MM.1S (cell line): Measurements from ENCODE around the gene DSCAM.

Experiments used
- DNase-seq: peaks from one replicate; pipeline ENCODE4 v3.0.0-alpha.2; 2015
- H2AFZ ChIP-seq: fragments of 300-600 bp; sonication (generic); 2 replicates; pipeline ENCODE4 v1.6.0; 2016; ENCODE audit warnings: antibody characterized with exemption, low read length
- H3F3A ChIP-seq: fragments of 300-600 bp; sonication (generic); 2 replicates; pipeline ENCODE4 v1.6.1; 2016; ENCODE audit warnings: mild to moderate bottlenecking, antibody characterized with exemption, low read length, moderate library complexity, mixed read lengths; ENCODE audit not compliant: insufficient read depth
- H3K27ac ChIP-seq: fragments of 300-600 bp; sonication (generic); 2 replicates; pipeline ENCODE4 v1.5.1; 2016; ENCODE audit warnings: mild to moderate bottlenecking, low read length
- H3K27me3 ChIP-seq: fragments of 300-600 bp; sonication (generic); replicated peaks from 2 replicates; pipeline ENCODE4 v1.6.0; 2016; ENCODE audit warnings: low read length; ENCODE audit not compliant: insufficient read depth
- H3K36me3 ChIP-seq: fragments of 300-600 bp; sonication (generic); replicated peaks from 2 replicates; pipeline ENCODE4 v1.6.1; 2016; ENCODE audit warnings: mild to moderate bottlenecking, low read length, mixed read lengths; ENCODE audit not compliant: insufficient read depth
- H3K4me1 ChIP-seq: fragments of 300-600 bp; sonication (generic); 2 replicates; pipeline ENCODE4 v1.6.1; 2016; ENCODE audit warnings: low read length, mixed read lengths
- H3K4me2 ChIP-seq: fragments of 300-600 bp; sonication (generic); 2 replicates; pipeline ENCODE4 v1.6.0; 2016; ENCODE audit warnings: low read depth, low read length
- H3K4me3 ChIP-seq: fragments of 300-600 bp; sonication (generic); 2 replicates; pipeline ENCODE4 v1.5.1; 2016; ENCODE audit warnings: low read length, mixed read lengths
- H3K79me2 ChIP-seq: fragments of 300-600 bp; sonication (generic); 2 replicates; pipeline ENCODE4 v1.6.1; 2016; ENCODE audit warnings: mixed run types, low read length, mixed read lengths
- H3K9ac ChIP-seq: fragments of 300-600 bp; sonication (generic); 2 replicates; pipeline ENCODE4 v1.6.1; 2016; ENCODE audit warnings: low read length, mixed read lengths
- H3K9me2 ChIP-seq: fragments of 300-600 bp; sonication (generic); replicated peaks from 2 replicates; pipeline ENCODE4 v1.6.1; 2016; ENCODE audit warnings: mild to moderate bottlenecking, low read length, mixed read lengths; ENCODE audit not compliant: insufficient read depth
- H3K9me3 ChIP-seq: fragments of 300-600 bp; sonication (generic); replicated peaks from 2 replicates; pipeline ENCODE4 v1.6.1; 2016; ENCODE audit warnings: mild to moderate bottlenecking, low read length, mixed read lengths; ENCODE audit not compliant: insufficient read depth
- H4K20me1 ChIP-seq: fragments of 300-600 bp; sonication (generic); 2 replicates; pipeline ENCODE4 v1.6.1; 2016; ENCODE audit warnings: mild to moderate bottlenecking, low read length, moderate library complexity, mixed read lengths; ENCODE audit not compliant: insufficient read depth
- CTCF ChIP-seq: fragments of 300-600 bp; sonication (generic); IDR thresholded peaks from 2 replicates; pipeline ENCODE4 v1.5.1; 2016; ENCODE audit warnings: antibody characterized with exemption, low read length, mixed read lengths
- EZH2 ChIP-seq: fragments of 300-600 bp; sonication (generic); optimal IDR thresholded peaks from 2 replicates; pipeline ENCODE3; 2017; ENCODE audit warnings: low read depth, mild to moderate bottlenecking, antibody characterized with exemption, low read length, mixed read lengths
- EZH2phosphoT487 ChIP-seq: fragments of 300-600 bp; sonication (generic); IDR thresholded peaks from 2 replicates; pipeline ENCODE4 v1.6.1; 2018; ENCODE audit warnings: antibody characterized with exemption, low read length

Gene DSCAM

GRCh38 chr21:40215941-40216340, 631.0 kb downstream of the DSCAM start:
- H2AFZ ChIP-seq, result no peak overlapping the region
- H3K4me1 ChIP-seq, result no peaks in the 10 kb centered on the region
- no peaks in the 10 kb centered on the region for H4K20me1 ChIP-seq
- no peak for TF ChIP-seq EZH2
- no peak for TF ChIP-seq CTCF
- no peak for TF ChIP-seq EZH2phosphoT487
- H3K36me3 ChIP-seq, result no peaks in the 10 kb centered on the region
- no peak overlapping the region for H3K9ac ChIP-seq
- no peaks in the 10 kb centered on the region for H3K9me2 ChIP-seq
- H3K4me2 ChIP-seq, result no peak overlapping the region
- no peaks in the 10 kb centered on the region for H3K79me2 ChIP-seq
- H3F3A ChIP-seq, result no peaks in the 10 kb centered on the region
- H3K9me3 ChIP-seq, result no peaks in the 10 kb centered on the region
- H3K4me3 ChIP-seq, result no peak overlapping the region
- no peaks in the 10 kb centered on the region for H3K27me3 ChIP-seq
- no peak for DNase-seq
- H3K27ac ChIP-seq, result no peak overlapping the region

DNA sequence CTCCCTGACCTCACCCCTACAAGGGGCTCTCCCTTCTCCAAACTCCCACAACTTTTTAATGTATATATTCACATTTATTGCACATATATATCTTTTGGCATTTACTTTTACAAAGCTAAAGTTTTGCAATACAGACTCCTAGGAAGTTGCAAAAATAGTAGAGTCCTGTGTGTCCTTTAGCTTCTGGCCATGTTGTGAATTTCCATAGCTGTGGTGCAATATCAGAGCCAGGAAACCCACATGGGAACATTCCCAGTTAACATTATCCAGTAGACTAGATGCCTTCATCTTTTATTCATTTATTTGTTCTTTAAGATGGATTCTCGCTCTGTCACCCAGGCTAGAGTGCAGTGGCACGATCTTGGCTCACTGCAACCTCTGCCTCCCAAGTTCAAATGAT, 636.7 kb downstream of the DSCAM start:
- Histone ChIP-seq H3K4me3 (no peak overlapping the region), H3K9ac (no peak overlapping the region), H3K27me3 (no peaks in the 10 kb centered on the region), H3K4me1 (no peaks in the 10 kb centered on the region), H2AFZ (no peak overlapping the region), H3K9me3 (no peaks in the 10 kb centered on the region), H3K4me2 (no peak overlapping the region), H3K36me3 (no peaks in the 10 kb centered on the region), H3K9me2 (no peaks in the 10 kb centered on the region), H4K20me1 (no peaks in the 10 kb centered on the region), H3F3A (no peaks in the 10 kb centered on the region), H3K27ac (no peak overlapping the region), H3K79me2 (no peaks in the 10 kb centered on the region)
- no peak for DNase-seq
- TF ChIP-seq CTCF, result no peak
- TF ChIP-seq EZH2, result no peak
- no peak for TF ChIP-seq EZH2phosphoT487

DNA sequence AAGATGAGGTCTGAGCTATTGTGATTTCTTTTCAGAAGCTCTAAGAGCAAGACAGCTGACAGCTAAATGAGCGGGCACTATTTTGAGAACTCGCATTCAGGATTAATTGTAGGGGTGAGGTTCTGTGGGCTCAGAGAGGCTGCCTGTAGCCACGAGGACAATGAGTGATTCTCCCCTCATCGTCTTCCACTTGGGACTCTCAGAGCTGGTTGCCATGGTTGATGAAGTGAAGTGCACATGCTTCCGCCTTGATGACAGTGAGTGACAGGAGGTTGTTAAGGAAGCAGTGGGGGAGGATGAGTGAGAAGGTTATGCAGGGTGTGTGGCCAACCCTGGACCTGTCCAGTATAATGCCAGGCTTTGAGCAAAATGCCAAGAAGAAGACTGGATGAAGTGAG, 638.0 kb downstream of the DSCAM start:
- Histone ChIP-seq H3K79me2 (no peaks in the 10 kb centered on the region), H3K9ac (no peak overlapping the region), H3K27me3 (no peaks in the 10 kb centered on the region), H3K9me2 (no peaks in the 10 kb centered on the region), H3K27ac (no peak overlapping the region), H3K4me3 (no peak overlapping the region), H3K36me3 (no peaks in the 10 kb centered on the region), H4K20me1 (no peaks in the 10 kb centered on the region), H2AFZ (no peak overlapping the region), H3K9me3 (no peaks in the 10 kb centered on the region), H3F3A (no peaks in the 10 kb centered on the region), H3K4me2 (no peak overlapping the region), H3K4me1 (no peaks in the 10 kb centered on the region)
- no peak for DNase-seq
- no peak for TF ChIP-seq EZH2

GRCh38 chr21:40208206-40208947, 638.6 kb downstream of the DSCAM start:
- no peaks in the 10 kb centered on the region for H3K27me3 ChIP-seq
- no peak overlapping the region for H3K27ac ChIP-seq
- no peak for DNase-seq
- H2AFZ ChIP-seq, result no peak overlapping the region
- no peaks in the 10 kb centered on the region for H3K9me3 ChIP-seq
- H3K79me2 ChIP-seq, result no peaks in the 10 kb centered on the region
- no peak overlapping the region for H3K4me3 ChIP-seq
- TF ChIP-seq EZH2 (no peak), CTCF (no peak)
- no peaks in the 10 kb centered on the region for H3K9me2 ChIP-seq
- no peaks in the 10 kb centered on the region for H3K36me3 ChIP-seq
- H3K4me2 ChIP-seq, result no peak overlapping the region
- H3K9ac ChIP-seq, result no peak overlapping the region
- H3F3A ChIP-seq, result no peaks in the 10 kb centered on the region
- H3K4me1 ChIP-seq, result no peaks in the 10 kb centered on the region
- no peaks in the 10 kb centered on the region for H4K20me1 ChIP-seq
